A673 (cell line): ENCODE data around the gene NCKAP5. TPM values are rescaled to one million over a fixed set of nuclear protein-coding genes. Genes with fewer than 3 reads are reported as not detected.

Experiments
- BruUV-seq: library from RNA; stranded (reverse); fragments of 400-500 nt; replicated peaks from 2 replicates; lab custom pipeline; 2021; lab: Mats Ljungman, UMichigan
- CTCF ChIA-PET: fragments of 300-600 bp; sonication (Branson Sonifier 250); formaldehyde crosslinking; loops from one replicate; lab custom pipeline; 2022; ENCODE audit warnings: antibody characterized with exemption; lab: Charles Lee
- POLR2A ChIA-PET: fragments of 300-600 bp; sonication (Branson Sonifier 250); formaldehyde crosslinking; loops from one replicate; lab custom pipeline; 2022; ENCODE audit warnings: antibody characterized with exemption; ENCODE audit not compliant: low non-redundant PET; lab: Charles Lee
- DNase-seq: peaks from one replicate; pipeline ENCODE4 v3.0.0-alpha.2; 2015; ENCODE audit warnings: low spot score
- H3K27ac ChIP-seq: fragments of 200-600 bp; sonication (generic); 2 replicates; pipeline ENCODE4 v1.5.1; 2016; ENCODE audit warnings: mixed run types, low read depth, mild to moderate bottlenecking, mixed read lengths, antibody characterized with exemption, low read length; ENCODE audit not compliant: poor library complexity, severe bottlenecking
- H3K27me3 ChIP-seq: fragments of 200-600 bp; sonication (generic); replicated peaks from 2 replicates; pipeline ENCODE4 v1.6.1; 2017; ENCODE audit warnings: mixed run types, low read depth, mild to moderate bottlenecking, mixed read lengths, antibody characterized with exemption, low read length; ENCODE audit not compliant: insufficient read depth, poor library complexity
- H3K36me3 ChIP-seq: fragments of 200-600 bp; sonication (generic); 2 replicates; pipeline ENCODE4 v1.6.1; 2016; ENCODE audit warnings: mixed run types, mild to moderate bottlenecking, mixed read lengths, antibody characterized with exemption, low read length; ENCODE audit not compliant: insufficient read depth, poor library complexity, severe bottlenecking
- H3K4me1 ChIP-seq: fragments of 200-600 bp; sonication (generic); 2 replicates; pipeline ENCODE4 v1.6.1; 2017; ENCODE audit warnings: mixed run types, mild to moderate bottlenecking, mixed read lengths, antibody characterized with exemption, low read length; ENCODE audit not compliant: insufficient read depth, poor library complexity, severe bottlenecking
- H3K4me3 ChIP-seq: fragments of 200-600 bp; sonication (generic); 2 replicates; pipeline ENCODE4 v1.5.1; 2016; ENCODE audit warnings: low read depth, mixed run types, mild to moderate bottlenecking, mixed read lengths, low read length; ENCODE audit not compliant: poor library complexity, severe bottlenecking
- H3K9me3 ChIP-seq: fragments of 200-600 bp; sonication (generic); 2 replicates; pipeline ENCODE4 v1.6.1; 2016; ENCODE audit warnings: mixed run types, low read depth, mild to moderate bottlenecking, mixed read lengths, antibody characterized with exemption, low read length; ENCODE audit not compliant: poor library complexity, severe bottlenecking
- CTCF ChIP-seq: fragments of 300-800, 200-600 bp; sonication (generic); conservative IDR thresholded peaks from 2 replicates; pipeline ENCODE4 v1.5.1; 2017; ENCODE audit warnings: low read depth, mild to moderate bottlenecking, antibody characterized with exemption, low read length, moderate library complexity, mixed read lengths
- EZH2 ChIP-seq: fragments of 200-600 bp; sonication (generic); IDR thresholded peaks from 2 replicates; pipeline ENCODE4 v1.6.1; 2017; ENCODE audit warnings: borderline replicate concordance, low read depth, mild to moderate bottlenecking, mixed read lengths, antibody characterized with exemption, low read length; ENCODE audit not compliant: poor library complexity, severe bottlenecking
- intact Hi-C: fragments of 100-400 bp; cut with micrococcal nuclease; formaldehyde crosslinking; loops from one replicate; pipeline ENCODE4 v1.10.0; 2022; ENCODE audit not compliant: unreplicated experiment
- total RNA-seq: library from RNA; stranded (reverse); gene quantifications from 2 replicates; pipeline ENCODE4 v1.2.3, GENCODE V29; 2021

NCKAP5 gene
- total RNA-seq, 1 experiment from 2014 or later: 26.6 TPM

GRCh38 chr2:133255360-133255759, 312.9 kb downstream of the NCKAP5 start:
- ChIA-PET POLR2A (no interaction called here), CTCF (interaction anchor here (0.6 kb wide), 1 partner anchor 33 kb away, joined by 3 read pairs; no protein-coding TSS in a partner anchor)
- TF ChIP-seq EZH2 (no peak), CTCF (no peak)
- intact Hi-C loops: no loop called here
- BruUV-seq: no TSS peak
- H3K27me3 ChIP-seq: no peaks in the 10 kb centered on the region
- H3K4me3 ChIP-seq: no peak overlapping the region
- H3K4me1 ChIP-seq: peaks cover 14% of the 10 kb centered on the region
- H3K36me3 ChIP-seq: no peaks in the 10 kb centered on the region
- no peak overlapping the region for H3K27ac ChIP-seq
- no peaks in the 10 kb centered on the region for H3K9me3 ChIP-seq
- DNase-seq: no peak

- POLR2A ChIA-PET: interaction anchor here (0.5 to 0.6 kb wide), 2 partner anchors 45 to 237 kb away, joined by 3 to 9 read pairs; no protein-coding TSS in a partner anchor
- Histone ChIP-seq H3K4me3 (no peak overlapping the region), H3K4me1 (peaks cover 4% of the 10 kb centered on the region), H3K27ac (no peak overlapping the region), H3K36me3 (no peaks in the 10 kb centered on the region), H3K9me3 (no peaks in the 10 kb centered on the region), H3K27me3 (no peaks in the 10 kb centered on the region)
- intact Hi-C loops: no loop called here
- no TSS peak for BruUV-seq
- CTCF ChIA-PET: no interaction called here
- DNase-seq: no peak
- TF ChIP-seq CTCF: no peak
- TF ChIP-seq EZH2: no peak
Measured at GRCh38 chr2:133253793-133254192, 314.5 kb downstream of the NCKAP5 start.

GRCh38 chr2:133252780-133253355, 315.4 kb downstream of the NCKAP5 start:
- ChIA-PET POLR2A (no interaction called here), CTCF (no interaction called here)
- intact Hi-C loops: no loop called here
- no peak overlapping the region for H3K27ac ChIP-seq
- no peaks in the 10 kb centered on the region for H3K27me3 ChIP-seq
- no peak overlapping the region for H3K4me3 ChIP-seq
- H3K36me3 ChIP-seq: no peaks in the 10 kb centered on the region
- peaks cover 8% of the 10 kb centered on the region for H3K4me1 ChIP-seq
- TF ChIP-seq EZH2 (no peak), CTCF (no peak)
- no TSS peak for BruUV-seq
- no peaks in the 10 kb centered on the region for H3K9me3 ChIP-seq
- DNase-seq: no peak
